Upper lobe of left lung (tissue), 4 donors: ENCODE data around the gene NOP56.

ENCODE experiments used
- POLR2A ChIP-seq, 4 donors: fragments of 450-650 bp; IDR thresholded peaks; one replicate each; pipeline ENCODE4 v1.5.1; 2016 to 2017; ENCODE audit warnings: antibody characterized with exemption in 4 of 4, mild to moderate bottlenecking in 2 of 4
- POLR2AphosphoS5 ChIP-seq, 2 donors: sonication (generic); formaldehyde crosslinking; IDR thresholded peaks; one replicate each; pipeline ENCODE4 v1.5.1; 2017; ENCODE audit warnings: antibody characterized with exemption in 2 of 2
- TF ChIP-seq, protein P1 (sequence below), 6 experiments: fragments of 450-650 bp in 4 of 6; fragments of 200-600 bp in 2 of 6; sonication (generic) in 2 of 6; IDR thresholded peaks; one replicate each; pipeline ENCODE4 v1.5.1; 2016 to 2019; ENCODE audit warnings: antibody characterized with exemption in 6 of 6

DNA sequence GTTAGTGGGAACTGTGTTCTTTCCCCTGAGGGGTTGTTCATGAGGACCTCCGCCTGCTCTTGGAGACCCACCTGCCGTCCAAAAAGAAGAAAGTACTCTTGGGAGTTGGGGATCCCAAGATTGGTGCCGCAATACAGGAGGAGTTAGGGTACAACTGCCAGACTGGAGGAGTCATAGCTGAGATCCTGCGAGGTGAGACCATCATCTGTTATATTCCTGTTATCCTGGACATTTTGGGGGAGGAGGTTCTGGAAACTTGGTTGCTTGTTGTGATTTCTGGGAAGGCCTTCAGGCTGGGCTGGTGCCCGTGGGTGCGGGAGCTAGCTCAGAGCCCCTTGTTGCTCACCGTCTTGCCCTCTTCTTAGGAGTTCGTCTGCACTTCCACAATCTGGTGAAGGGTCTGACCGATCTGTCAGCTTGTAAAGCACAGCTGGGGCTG lies 2.0 kb downstream of the NOP56 start:
- TF ChIP-seq, protein P1, sequence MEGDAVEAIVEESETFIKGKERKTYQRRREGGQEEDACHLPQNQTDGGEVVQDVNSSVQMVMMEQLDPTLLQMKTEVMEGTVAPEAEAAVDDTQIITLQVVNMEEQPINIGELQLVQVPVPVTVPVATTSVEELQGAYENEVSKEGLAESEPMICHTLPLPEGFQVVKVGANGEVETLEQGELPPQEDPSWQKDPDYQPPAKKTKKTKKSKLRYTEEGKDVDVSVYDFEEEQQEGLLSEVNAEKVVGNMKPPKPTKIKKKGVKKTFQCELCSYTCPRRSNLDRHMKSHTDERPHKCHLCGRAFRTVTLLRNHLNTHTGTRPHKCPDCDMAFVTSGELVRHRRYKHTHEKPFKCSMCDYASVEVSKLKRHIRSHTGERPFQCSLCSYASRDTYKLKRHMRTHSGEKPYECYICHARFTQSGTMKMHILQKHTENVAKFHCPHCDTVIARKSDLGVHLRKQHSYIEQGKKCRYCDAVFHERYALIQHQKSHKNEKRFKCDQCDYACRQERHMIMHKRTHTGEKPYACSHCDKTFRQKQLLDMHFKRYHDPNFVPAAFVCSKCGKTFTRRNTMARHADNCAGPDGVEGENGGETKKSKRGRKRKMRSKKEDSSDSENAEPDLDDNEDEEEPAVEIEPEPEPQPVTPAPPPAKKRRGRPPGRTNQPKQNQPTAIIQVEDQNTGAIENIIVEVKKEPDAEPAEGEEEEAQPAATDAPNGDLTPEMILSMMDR (IDR thresholded peaks at IDR 0.05) = no peak
- TF ChIP-seq POLR2A (IDR thresholded peaks at IDR 0.05) (no peak), POLR2AphosphoS5 (IDR thresholded peaks at IDR 0.05) (no peak)
